GM19193 (cell line): ENCODE data around the gene FRYL.

Experiments
- POLR2A ChIP-seq: IDR thresholded peaks from 4 replicates; pipeline ENCODE4 v1.6.1; 2011; ENCODE audit not compliant: insufficient read depth, insufficient read length; ENCODE audit errors: extremely low read depth

The FRYL gene

GRCh38 chr4:48779998-48780864 is at the start of gene FRYL:
TSS of gene FRYL (minus strand) at chr4:48780279. CDS start at chr4:48634410, 145,869 bp downstream.
- TF ChIP-seq POLR2A, result peak; percentile 69

GRCh38 chr4:48827622-48828021 is 47.5 kb upstream of the FRYL start:
- no peak for TF ChIP-seq POLR2A

- TF ChIP-seq POLR2A, result no peak
Observed at GRCh38 chr4:48816971-48817370, 36.9 kb upstream of the FRYL start.

GRCh38 chr4:48815483-48815882 is 35.4 kb upstream of the FRYL start:
- TF ChIP-seq POLR2A, result no peak

GRCh38 chr4:48813964-48814363 is 33.9 kb upstream of the FRYL start:
- TF ChIP-seq POLR2A, result no peak

GRCh38 chr4:48812866-48813265 is 32.8 kb upstream of the FRYL start:
- no peak for TF ChIP-seq POLR2A

GRCh38 chr4:48804584-48805301 is 24.7 kb upstream of the FRYL start:
- no peak for TF ChIP-seq POLR2A

GRCh38 chr4:48801016-48801715 is 21.1 kb upstream of the FRYL start:
- no peak for TF ChIP-seq POLR2A

GRCh38 chr4:48799157-48799556 is 19.1 kb upstream of the FRYL start:
- no peak for TF ChIP-seq POLR2A

GRCh38 chr4:48798117-48798516 is 18.0 kb upstream of the FRYL start:
- no peak for TF ChIP-seq POLR2A

GRCh38 chr4:48796927-48797679 is 17.0 kb upstream of the FRYL start:
- TF ChIP-seq POLR2A, result no peak

GRCh38 chr4:48796191-48796926 is 16.3 kb upstream of the FRYL start:
- no peak for TF ChIP-seq POLR2A

GRCh38 chr4:48795108-48795507 is 15.0 kb upstream of the FRYL start:
- no peak for TF ChIP-seq POLR2A
